ENCODE data around the gene TBC1D2. TPM values are rescaled to one million over a fixed set of nuclear protein-coding genes. Genes with fewer than 3 reads are reported as not detected.

TBC1D2 gene
- total RNA-seq, 1 experiment from 2014 or later, result 58.4 TPM

GRCh38 chr9:98191181-98191608 is 64.3 kb downstream of the TBC1D2 start:
- Mint-ChIP-seq H3K4me3 (ENCODE audit: unreplicated experiment) (peak overlapping the region; percentile 77), H3K36me3 (ENCODE audit: insufficient read depth, unreplicated experiment) (peaks cover 5% of the 10 kb centered on the region), H3K27ac (ENCODE audit: low read depth, unreplicated experiment) (no peak overlapping the region), H3K9me3 (ENCODE audit: unreplicated experiment) (no peaks in the 10 kb centered on the region), H3K27me3 (ENCODE audit: insufficient read depth, unreplicated experiment) (no peaks in the 10 kb centered on the region), H3K4me1 (ENCODE audit: insufficient read depth, unreplicated experiment) (peaks cover 6% of the 10 kb centered on the region)
- no TSS peak for BruUV-seq (replicated peaks)
- TF ChIP-seq CTCF (IDR thresholded peaks at IDR 0.05; ENCODE audit: unreplicated experiment), result no peak
- POLR2A ChIA-PET, result interaction anchor here (0.6 to 4.0 kb wide), 3 partner anchors 47 to 65 kb away, joined by 3 to 31 read pairs (median 5); partner anchors contain the start of gene TBC1D2
- CTCF ChIA-PET, result interaction anchor here (0.6 to 2.8 kb wide), 6 partner anchors 16 to 119 kb away, joined by 3 to 15 read pairs (median 4); no protein-coding TSS in a partner anchor
- DNase-seq (ENCODE audit: unreplicated experiment), result no peak
- intact Hi-C loops (cut with micrococcal nuclease), result loop anchor here (10.0 kb wide), 1 partner anchor 46 kb away; no protein-coding TSS in a partner anchor

GRCh38 chr9:98190757-98191105 is 64.7 kb downstream of the TBC1D2 start:
- ChIA-PET POLR2A (interaction anchor here (0.6 kb wide), 1 partner anchor 47 kb away, joined by 3 read pairs; no protein-coding TSS in a partner anchor), CTCF (interaction anchor here (0.6 to 2.8 kb wide), 6 partner anchors 31 to 119 kb away, joined by 3 to 15 read pairs (median 4); no protein-coding TSS in a partner anchor)
- no peak for TF ChIP-seq CTCF (IDR thresholded peaks at IDR 0.05; ENCODE audit: unreplicated experiment)
- intact Hi-C loops (cut with micrococcal nuclease), result loop anchor here (10.0 kb wide), 1 partner anchor 46 kb away; no protein-coding TSS in a partner anchor
- Mint-ChIP-seq H3K27ac (ENCODE audit: low read depth, unreplicated experiment) (no peak overlapping the region), H3K27me3 (ENCODE audit: insufficient read depth, unreplicated experiment) (no peaks in the 10 kb centered on the region), H3K9me3 (ENCODE audit: unreplicated experiment) (no peaks in the 10 kb centered on the region), H3K4me3 (ENCODE audit: unreplicated experiment) (no peak overlapping the region), H3K36me3 (ENCODE audit: insufficient read depth, unreplicated experiment) (peaks cover under 1% of the 10 kb centered on the region), H3K4me1 (ENCODE audit: insufficient read depth, unreplicated experiment) (peaks cover 8% of the 10 kb centered on the region)
- no peak for DNase-seq (ENCODE audit: unreplicated experiment)
- no TSS peak for BruUV-seq (replicated peaks)

- intact Hi-C loops (cut with micrococcal nuclease), result no loop called here
- H3K27ac Mint-ChIP-seq (ENCODE audit: low read depth, unreplicated experiment), result no peak overlapping the region
- no peak for TF ChIP-seq CTCF (IDR thresholded peaks at IDR 0.05; ENCODE audit: unreplicated experiment)
- ChIA-PET CTCF (interaction anchor here (0.5 to 1.1 kb wide), 3 partner anchors 40 to 115 kb away, joined by 3 to 4 read pairs (median 3); no protein-coding TSS in a partner anchor), POLR2A (interaction anchor here (1.0 to 2.1 kb wide), 2 partner anchors 68 to 133 kb away, joined by 3 to 4 read pairs; partner anchors contain the start of gene NANS)
- DNase-seq (ENCODE audit: unreplicated experiment), result no peak
- no TSS peak for BruUV-seq (replicated peaks)
- no peaks in the 10 kb centered on the region for H3K36me3 Mint-ChIP-seq (ENCODE audit: insufficient read depth, unreplicated experiment)
- H3K27me3 Mint-ChIP-seq (ENCODE audit: insufficient read depth, unreplicated experiment), result no peaks in the 10 kb centered on the region
- H3K4me1 Mint-ChIP-seq (ENCODE audit: insufficient read depth, unreplicated experiment), result peaks cover 15% of the 10 kb centered on the region
- no peak overlapping the region for H3K4me3 Mint-ChIP-seq (ENCODE audit: unreplicated experiment)
- H3K9me3 Mint-ChIP-seq (ENCODE audit: unreplicated experiment), result no peaks in the 10 kb centered on the region
Observed at GRCh38 chr9:98189412-98189811, 66.0 kb downstream of the TBC1D2 start.

- CTCF ChIA-PET, result interaction anchor here (1.1 to 1.8 kb wide), 3 partner anchors 13 to 114 kb away, joined by 3 to 11 read pairs (median 4); no protein-coding TSS in a partner anchor
- Mint-ChIP-seq H3K36me3 (ENCODE audit: insufficient read depth, unreplicated experiment) (no peaks in the 10 kb centered on the region), H3K9me3 (ENCODE audit: unreplicated experiment) (no peaks in the 10 kb centered on the region), H3K27me3 (ENCODE audit: insufficient read depth, unreplicated experiment) (no peaks in the 10 kb centered on the region), H3K27ac (ENCODE audit: low read depth, unreplicated experiment) (peak overlapping the region; percentile 74), H3K4me1 (ENCODE audit: insufficient read depth, unreplicated experiment) (peaks cover 15% of the 10 kb centered on the region), H3K4me3 (ENCODE audit: unreplicated experiment) (no peak overlapping the region)
- no peak for DNase-seq (ENCODE audit: unreplicated experiment)
- no peak for TF ChIP-seq CTCF (IDR thresholded peaks at IDR 0.05; ENCODE audit: unreplicated experiment)
- POLR2A ChIA-PET, result interaction anchor here (0.8 to 2.1 kb wide), 2 partner anchors 10 to 132 kb away, joined by 4 to 5 read pairs; partner anchors contain the start of gene NANS
- intact Hi-C loops (cut with micrococcal nuclease), result no loop called here
- BruUV-seq (replicated peaks), result no TSS peak
Observed at GRCh38 chr9:98187926-98188325, 67.5 kb downstream of the TBC1D2 start.
